ENCODE measurements around the gene TUBGCP6.

DNA sequence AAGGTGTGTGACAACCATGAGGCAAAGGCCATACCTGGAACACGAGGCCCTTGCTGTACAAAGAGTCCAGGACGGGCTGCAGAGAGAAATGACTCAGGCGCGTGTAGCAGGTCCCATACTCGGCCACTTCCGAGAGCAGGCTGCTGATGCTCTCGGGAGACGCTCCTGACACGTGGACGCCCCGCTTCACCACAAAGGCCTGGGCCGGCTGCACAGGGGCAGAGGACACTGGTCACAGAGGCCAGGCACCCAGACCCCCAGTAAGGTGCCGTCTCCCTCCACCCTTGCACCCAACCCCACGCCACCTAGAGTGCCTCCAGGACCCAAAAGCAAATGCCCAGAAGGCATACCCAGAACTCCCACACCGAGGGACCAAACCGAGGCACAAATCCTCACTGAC, 15.5 kb downstream of the TUBGCP6 start:
- TF ChIP-seq CTCF (IDR thresholded peaks at IDR 0.05; ENCODE audit: low read depth, low read length, poor library complexity, severe bottlenecking) (no peak), EZH2phosphoT487 (IDR thresholded peaks at IDR 0.05; ENCODE audit: borderline replicate concordance, low read length) (no peak)
